Measurements from ENCODE around the gene TRIM61.

TRIM61 gene

DNA sequence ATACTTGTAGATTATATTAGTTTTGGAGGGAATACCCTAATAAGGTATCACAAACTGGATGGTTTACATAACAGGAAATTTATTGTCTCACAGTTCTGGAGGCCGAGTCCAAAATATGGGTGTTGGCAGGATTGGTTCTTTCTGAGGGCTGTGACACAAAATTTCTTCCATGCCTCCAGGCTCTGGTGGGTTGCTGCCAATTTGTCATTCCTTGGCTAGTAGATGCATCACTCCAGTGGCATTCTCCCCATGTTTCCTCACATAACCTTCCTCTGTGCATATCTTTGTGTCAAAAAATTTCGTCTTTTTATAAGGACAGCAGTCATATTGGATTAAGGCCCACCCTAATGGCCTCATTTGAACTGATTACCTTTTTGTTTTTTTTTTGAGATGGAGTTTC lies 51.2 kb downstream of the TRIM61 start:
- FAIRE-seq (no peak), DNase-seq (ENCODE audit: insufficient read length, low spot score) (no peak)
- TF ChIP-seq, protein P1, sequence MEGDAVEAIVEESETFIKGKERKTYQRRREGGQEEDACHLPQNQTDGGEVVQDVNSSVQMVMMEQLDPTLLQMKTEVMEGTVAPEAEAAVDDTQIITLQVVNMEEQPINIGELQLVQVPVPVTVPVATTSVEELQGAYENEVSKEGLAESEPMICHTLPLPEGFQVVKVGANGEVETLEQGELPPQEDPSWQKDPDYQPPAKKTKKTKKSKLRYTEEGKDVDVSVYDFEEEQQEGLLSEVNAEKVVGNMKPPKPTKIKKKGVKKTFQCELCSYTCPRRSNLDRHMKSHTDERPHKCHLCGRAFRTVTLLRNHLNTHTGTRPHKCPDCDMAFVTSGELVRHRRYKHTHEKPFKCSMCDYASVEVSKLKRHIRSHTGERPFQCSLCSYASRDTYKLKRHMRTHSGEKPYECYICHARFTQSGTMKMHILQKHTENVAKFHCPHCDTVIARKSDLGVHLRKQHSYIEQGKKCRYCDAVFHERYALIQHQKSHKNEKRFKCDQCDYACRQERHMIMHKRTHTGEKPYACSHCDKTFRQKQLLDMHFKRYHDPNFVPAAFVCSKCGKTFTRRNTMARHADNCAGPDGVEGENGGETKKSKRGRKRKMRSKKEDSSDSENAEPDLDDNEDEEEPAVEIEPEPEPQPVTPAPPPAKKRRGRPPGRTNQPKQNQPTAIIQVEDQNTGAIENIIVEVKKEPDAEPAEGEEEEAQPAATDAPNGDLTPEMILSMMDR (IDR thresholded peaks at IDR 0.05; ENCODE audit: insufficient read depth, missing control alignments) = no peak

DNA sequence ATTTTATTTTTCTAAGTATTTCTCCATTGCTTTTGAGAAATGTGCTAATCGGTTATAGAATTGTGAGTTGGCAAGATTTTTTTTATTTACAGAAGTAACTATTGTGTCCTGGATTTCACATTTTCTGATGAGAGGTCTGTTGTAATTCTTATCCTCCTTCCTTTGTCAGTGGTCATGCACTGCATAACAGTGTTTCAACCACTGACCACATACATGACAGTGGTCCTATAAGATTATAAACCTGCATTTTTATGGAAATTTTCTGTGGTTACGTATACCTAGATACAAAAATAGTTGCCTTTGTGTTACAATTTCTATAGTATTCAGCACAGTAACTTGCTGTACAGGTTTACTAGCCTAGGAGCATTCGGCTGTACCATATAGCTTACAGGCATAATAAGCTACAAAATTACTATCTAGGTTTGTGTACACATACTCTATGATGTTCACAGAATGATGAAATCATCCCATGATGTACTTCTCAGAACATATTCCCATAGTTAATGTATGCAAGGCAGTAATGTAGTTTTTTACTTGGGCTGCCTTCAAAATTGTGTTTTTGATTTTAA lies 52.7 kb downstream of the TRIM61 start:
- FAIRE-seq (peak; percentile 11), DNase-seq (ENCODE audit: insufficient read length, low spot score) (no peak)
- TF ChIP-seq, protein P1 (IDR thresholded peaks at IDR 0.05; ENCODE audit: insufficient read depth, missing control alignments) = no peak

DNA sequence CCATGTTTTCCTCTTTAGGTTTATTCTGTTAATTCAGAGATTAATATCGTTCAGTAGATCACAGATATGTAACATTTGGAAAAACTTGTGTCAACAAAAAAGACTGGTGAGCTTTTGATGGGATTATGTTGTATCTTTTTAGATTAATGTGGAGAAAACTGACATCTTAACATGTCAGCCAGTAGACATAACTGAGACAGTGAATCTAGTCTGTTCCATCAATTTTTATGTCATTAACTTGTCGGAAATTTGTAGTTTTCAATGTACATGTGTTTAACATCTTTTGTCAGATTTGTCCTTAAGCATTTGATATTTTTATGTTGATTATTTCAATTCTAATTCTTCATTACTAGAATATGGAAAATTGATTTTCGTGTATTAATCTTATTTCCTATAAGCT lies 58.5 kb downstream of the TRIM61 start:
- TF ChIP-seq, protein P1 (IDR thresholded peaks at IDR 0.05; ENCODE audit: insufficient read depth, missing control alignments) = no peak
- FAIRE-seq (no peak), DNase-seq (ENCODE audit: insufficient read length, low spot score) (no peak)

All from D721Med (cell line).